ENCODE measurements around the gene NPTN.

NPTN gene

GRCh38 chr15:73605759-73606436, 27.3 kb downstream of the NPTN start:
- no peak for TF ChIP-seq CTCF (IDR thresholded peaks at IDR 0.05; ENCODE audit: control extremely low read depth, extremely low read depth, low read depth, missing control alignments)
- POLR2A ChIA-PET, result no interaction called here
- DNase-seq (ENCODE audit: extremely low spot score), result no peak
- CTCF ChIA-PET, result interaction anchor here (1.3 to 11.0 kb wide), 5 partner anchors 13 to 99 kb away, joined by 3 to 131 read pairs (median 6); partner anchors contain the start of gene NPTN

- no peak for TF ChIP-seq CTCF (IDR thresholded peaks at IDR 0.05; ENCODE audit: control extremely low read depth, extremely low read depth, low read depth, missing control alignments)
- ChIA-PET POLR2A (no interaction called here), CTCF (interaction anchor here (0.9 to 11.0 kb wide), 4 partner anchors 14 to 44 kb away, joined by 3 to 131 read pairs (median 48); partner anchors contain the start of gene NPTN)
- no peak for DNase-seq (ENCODE audit: extremely low spot score)
Measured at GRCh38 chr15:73604477-73604876, 28.7 kb downstream of the NPTN start.

DNA sequence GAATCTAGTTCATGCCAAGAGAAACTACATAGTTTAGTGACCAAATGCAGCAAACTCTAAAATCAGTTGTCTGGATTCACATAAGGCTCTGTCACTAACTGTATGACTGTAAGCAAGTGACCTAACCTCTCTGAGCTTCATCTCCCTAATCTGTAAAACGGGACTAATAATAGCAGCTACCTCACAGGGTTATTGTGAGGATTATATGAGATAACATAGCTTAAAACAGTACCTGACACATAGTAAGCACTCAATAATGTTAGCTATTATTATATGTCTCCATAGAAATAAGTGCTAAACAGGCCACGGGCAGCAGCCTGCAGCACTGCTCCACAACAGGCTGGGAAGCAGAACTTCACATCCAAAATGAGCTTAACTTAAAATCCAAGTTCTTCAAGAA, 30.2 kb downstream of the NPTN start:
- DNase-seq (ENCODE audit: extremely low spot score), result no peak
- TF ChIP-seq CTCF (IDR thresholded peaks at IDR 0.05; ENCODE audit: control extremely low read depth, extremely low read depth, low read depth, missing control alignments), result no peak
- ChIA-PET CTCF (interaction anchor here (1.1 to 11.0 kb wide), 5 partner anchors 9 to 97 kb away, joined by 3 to 131 read pairs (median 4); partner anchors contain the start of gene NPTN), POLR2A (no interaction called here)

DNA sequence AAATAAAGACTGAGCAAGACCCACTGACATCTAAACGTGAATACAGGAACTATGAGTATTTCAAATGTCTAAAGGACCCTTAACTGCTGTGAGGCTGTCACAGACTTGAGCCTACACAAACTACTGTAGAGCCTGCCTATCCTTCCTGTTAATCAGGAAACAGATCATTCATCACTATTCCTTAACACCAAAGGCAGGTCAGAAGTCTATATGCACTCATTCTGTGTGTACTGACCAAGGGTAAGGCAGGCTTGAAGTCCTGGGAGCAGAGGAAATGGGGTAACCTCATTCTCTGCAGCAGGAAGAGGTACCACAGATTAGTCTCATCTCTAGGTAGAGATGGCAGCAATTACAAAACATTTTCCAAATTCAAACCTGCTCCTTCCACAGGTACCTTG, 30.7 kb downstream of the NPTN start:
- no peak for TF ChIP-seq CTCF (IDR thresholded peaks at IDR 0.05; ENCODE audit: control extremely low read depth, extremely low read depth, low read depth, missing control alignments)
- POLR2A ChIA-PET, result no interaction called here
- DNase-seq (ENCODE audit: extremely low spot score), result no peak
- CTCF ChIA-PET, result interaction anchor here (1.1 to 11.0 kb wide), 7 partner anchors 7 to 98 kb away, joined by 3 to 131 read pairs (median 4); partner anchors contain the start of gene NPTN

DNA sequence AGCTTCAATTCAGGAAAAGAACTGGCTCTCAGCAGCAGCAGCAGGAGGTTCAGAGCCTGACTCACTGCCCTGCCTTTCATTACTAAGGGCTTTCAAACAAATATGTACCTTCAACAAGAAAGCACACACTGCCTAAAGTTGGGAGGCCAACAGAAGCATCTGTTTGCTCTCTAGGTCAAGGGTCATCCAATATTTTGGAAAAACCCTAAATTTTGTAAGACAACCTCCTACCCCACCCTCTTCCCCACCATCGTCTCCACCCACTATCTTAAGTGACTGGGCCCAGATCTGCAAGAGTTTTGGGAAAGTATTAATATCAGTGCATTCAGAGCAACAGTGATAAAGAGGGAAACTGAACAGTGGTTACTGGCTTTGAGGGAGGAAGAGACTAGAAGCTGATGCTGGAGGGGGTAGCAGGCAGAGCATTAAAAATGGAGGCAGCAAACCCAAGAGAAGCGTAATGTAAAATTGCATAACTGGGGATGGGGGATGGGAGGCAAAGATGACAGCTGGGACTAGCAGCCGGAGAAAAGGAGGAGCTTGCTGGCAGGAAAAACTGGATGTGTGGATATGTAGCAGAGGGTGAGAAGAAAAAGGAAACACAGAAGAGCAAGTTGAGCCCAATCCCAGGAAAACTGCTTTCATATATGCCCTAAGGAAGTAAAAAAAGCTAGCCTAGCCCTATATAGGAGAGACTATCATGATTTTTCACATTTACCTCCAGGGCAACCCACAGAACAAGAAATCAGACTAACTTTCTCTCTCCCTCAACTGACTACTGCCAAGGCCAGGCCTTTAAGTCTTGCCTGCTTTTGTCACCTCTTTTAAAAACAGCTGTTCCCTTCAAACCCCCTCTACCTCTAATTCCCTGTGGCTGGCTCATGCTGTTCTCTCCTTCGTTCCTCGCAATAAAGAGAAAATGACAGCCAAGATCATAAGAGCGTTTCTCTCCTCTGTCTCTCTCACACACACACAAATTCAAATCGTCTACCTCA, 31.4 kb downstream of the NPTN start:
- ChIA-PET CTCF (interaction anchor here (1.1 to 11.0 kb wide), 6 partner anchors 8 to 75 kb away, joined by 3 to 131 read pairs (median 4); partner anchors contain the start of gene NPTN), POLR2A (no interaction called here)
- no peak for DNase-seq (ENCODE audit: extremely low spot score)
- no peak for TF ChIP-seq CTCF (IDR thresholded peaks at IDR 0.05; ENCODE audit: control extremely low read depth, extremely low read depth, low read depth, missing control alignments)
